Transverse colon (tissue), 4 donors: ENCODE results near the gene VPREB3.

Experiments used
- CTCF ChIP-seq, 5 experiments: fragments of 200-600 bp in 3 of 5; fragments of 450-650 bp in 2 of 5; sonication (generic) in 3 of 5; IDR thresholded peaks; 1 replicate in 2 of 5; 2 replicates in 3 of 5; pipeline ENCODE4 v1.5.1; 2016 to 2017; ENCODE audit warnings: antibody characterized with exemption in 5 of 5, inconsistent platforms in 3 of 5, mild to moderate bottlenecking in 2 of 5, moderate library complexity in 1 of 5
- POLR2A ChIP-seq: fragments of 450-650 bp; IDR thresholded peaks from one replicate; pipeline ENCODE4 v1.6.1; 2016; ENCODE audit warnings: antibody characterized with exemption, mild to moderate bottlenecking, moderate library complexity
- POLR2AphosphoS5 ChIP-seq, 3 donors: sonication (generic); formaldehyde crosslinking; IDR thresholded peaks; one replicate each; pipeline ENCODE4 v1.6.1; 2016; ENCODE audit warnings: antibody characterized with exemption in 3 of 3

DNA sequence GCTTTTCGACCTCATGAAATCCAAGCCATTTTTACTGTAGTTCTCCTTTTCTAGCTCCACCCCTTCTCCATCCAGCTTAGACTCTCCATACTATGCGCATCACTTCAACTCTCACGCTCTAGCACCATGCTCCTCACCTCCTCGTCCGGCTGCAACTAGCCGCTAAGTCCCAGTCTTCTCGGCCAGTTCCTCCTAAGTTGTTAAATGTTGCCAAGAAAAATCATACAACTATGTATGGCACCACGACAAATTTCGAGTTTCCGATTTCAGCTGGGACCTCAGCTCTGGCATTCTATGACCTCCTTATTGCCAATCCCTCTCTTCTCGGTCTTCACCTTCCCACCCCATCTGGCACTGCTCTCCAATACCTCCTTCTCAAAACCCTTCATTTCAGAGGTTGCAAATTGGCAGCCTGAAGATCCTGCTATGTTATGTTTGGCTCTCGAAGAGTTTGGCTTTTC lies 4.4 kb downstream of the VPREB3 start:
- no peak for TF ChIP-seq POLR2A
- TF ChIP-seq POLR2AphosphoS5 (IDR thresholded peaks at IDR 0.05) = no peak
- TF ChIP-seq CTCF (IDR thresholded peaks at IDR 0.05) = no peak
